IgD-negative memory B cell (primary cell): ENCODE measurements around the gene GPATCH8. TPM values are rescaled to one million over a fixed set of nuclear protein-coding genes. Genes with fewer than 3 reads are reported as not detected.
"Not testable (repeated sequence)": the region's sequence is repeated elsewhere in the genome, so short reads cannot be mapped to it uniquely, and the experiment has no call there.

Experiments used
- H3K27ac Mint-ChIP-seq, 3 donors: one replicate each; pipeline ENCODE4 v1.8.0; 2020 to 2022; ENCODE audit warnings: mild to moderate bottlenecking in 3 of 3, mixed read lengths in 3 of 3, moderate library complexity in 1 of 3
- H3K27me3 Mint-ChIP-seq: one replicate; pipeline ENCODE4 v1.8.0; 2021; ENCODE audit warnings: mixed read lengths
- H3K36me3 Mint-ChIP-seq: one replicate; pipeline ENCODE4 v1.8.0; 2020; ENCODE audit warnings: mild to moderate bottlenecking, mixed read lengths
- H3K4me1 Mint-ChIP-seq, 3 donors: one replicate each; pipeline ENCODE4 v1.8.0; 2020 to 2022; ENCODE audit warnings: mixed read lengths in 3 of 3, mild to moderate bottlenecking in 1 of 3
- H3K4me3 Mint-ChIP-seq, 4 donors: one replicate each; pipeline ENCODE4 v1.8.0; 2020 to 2022; ENCODE audit warnings: mild to moderate bottlenecking in 4 of 4, mixed read lengths in 4 of 4, moderate library complexity in 3 of 4
- H3K9me3 Mint-ChIP-seq, 3 donors: one replicate each; pipeline ENCODE4 v1.8.0; 2020 to 2021; ENCODE audit warnings: mixed read lengths in 3 of 3, mild to moderate bottlenecking in 1 of 3
- polyA plus RNA-seq: library from polyadenylated mRNA; unstranded; fragments of 300-500 nt; fragmentation: Illumina TruSeq; gene quantifications from one replicate; pipeline ENCODE4 v1.2.3, GENCODE V29; 2021

The GPATCH8 gene
- 66.3 TPM for polyA plus RNA-seq

DNA sequence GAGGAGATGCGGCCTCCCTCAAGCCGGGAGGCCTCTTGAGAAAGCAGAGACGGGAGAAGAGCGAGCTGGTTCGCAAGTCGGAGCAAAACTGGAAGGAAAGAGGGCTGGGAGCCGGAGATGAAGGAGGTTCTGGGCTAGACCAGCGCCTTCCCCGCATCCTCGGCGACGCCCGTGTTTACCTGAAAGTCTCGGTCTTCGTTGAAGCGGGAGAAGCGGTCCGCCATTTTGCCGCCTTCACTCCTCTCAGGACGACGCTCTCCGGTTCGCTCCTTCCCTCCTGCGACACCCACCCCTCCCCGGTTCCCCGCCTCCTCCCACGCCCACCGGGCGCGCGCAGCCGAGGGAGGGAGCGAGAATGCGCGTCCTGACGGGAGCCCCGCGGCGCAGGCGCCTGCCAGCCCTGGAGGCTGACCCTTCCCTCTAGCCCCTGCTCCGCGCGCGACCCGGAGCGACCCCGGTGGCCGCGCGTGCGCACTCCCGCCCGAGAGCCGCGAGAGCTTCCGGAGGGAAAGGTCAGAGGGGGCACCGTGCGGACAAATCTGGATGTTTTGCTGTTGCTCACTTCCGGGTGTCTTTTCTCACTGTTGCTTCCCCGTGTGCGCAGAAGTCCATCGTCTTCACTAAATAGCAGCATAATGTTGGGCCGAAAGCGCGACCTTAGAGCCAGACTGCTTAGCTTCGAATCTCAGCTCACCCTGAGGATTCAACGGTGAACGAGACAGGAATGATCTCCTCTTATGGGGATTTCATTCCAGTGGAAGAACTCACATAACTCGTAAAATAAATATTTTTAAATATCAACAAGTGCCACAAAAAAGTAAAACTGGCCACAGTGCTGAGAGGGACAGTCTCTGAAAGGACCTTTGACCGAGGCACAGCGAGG, at the start of gene GPATCH8:
GPATCH8 (minus strand) TSS at position 260 of the 883 bp plus-strand sequence; CDS start at position 224, 36 bp downstream.
- Mint-ChIP-seq H3K36me3 (peaks cover 4% of the 10 kb centered on the region), H3K27ac (peak within 1 kb of the TSS; percentile 70 to 96 (median 96)), H3K9me3 (no peaks in the 10 kb centered on the region), H3K4me1 (peaks cover 27 to 31% (median 28%) of the 10 kb centered on the region in 3 donors), H3K27me3 (peaks cover 5% of the 10 kb centered on the region), H3K4me3 (peak within 1 kb of the TSS; percentile 87 to 99 (median 94))

DNA sequence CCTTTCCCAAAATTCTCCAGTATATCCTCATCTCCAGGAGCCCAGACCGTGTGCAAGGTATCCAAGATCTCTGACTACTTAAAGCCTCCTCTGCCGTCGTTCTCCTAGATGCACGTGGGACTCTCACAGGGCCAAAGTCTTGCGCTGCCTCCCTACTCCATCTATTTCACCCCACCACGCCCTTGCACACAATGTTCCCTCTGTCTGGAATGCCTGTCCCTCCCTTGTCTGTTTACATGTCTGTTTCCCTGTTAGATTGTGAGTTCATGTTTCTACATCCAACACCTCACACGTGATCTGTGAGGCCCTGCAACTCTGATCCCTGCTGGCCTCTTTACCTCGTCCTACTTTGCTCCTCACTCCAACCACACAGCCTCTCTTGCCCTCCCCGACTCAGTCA, 49.2 kb upstream of the GPATCH8 start:
- no peak overlapping the region for H3K4me3 Mint-ChIP-seq
- H3K36me3 Mint-ChIP-seq, result no peaks in the 10 kb centered on the region
- H3K4me1 Mint-ChIP-seq, result peaks cover 5 to 10% (median 5%) of the 10 kb centered on the region in 3 donors
- no peaks in the 10 kb centered on the region for H3K9me3 Mint-ChIP-seq
- no peak overlapping the region for H3K27ac Mint-ChIP-seq
- peaks cover 11% of the 10 kb centered on the region for H3K27me3 Mint-ChIP-seq

DNA sequence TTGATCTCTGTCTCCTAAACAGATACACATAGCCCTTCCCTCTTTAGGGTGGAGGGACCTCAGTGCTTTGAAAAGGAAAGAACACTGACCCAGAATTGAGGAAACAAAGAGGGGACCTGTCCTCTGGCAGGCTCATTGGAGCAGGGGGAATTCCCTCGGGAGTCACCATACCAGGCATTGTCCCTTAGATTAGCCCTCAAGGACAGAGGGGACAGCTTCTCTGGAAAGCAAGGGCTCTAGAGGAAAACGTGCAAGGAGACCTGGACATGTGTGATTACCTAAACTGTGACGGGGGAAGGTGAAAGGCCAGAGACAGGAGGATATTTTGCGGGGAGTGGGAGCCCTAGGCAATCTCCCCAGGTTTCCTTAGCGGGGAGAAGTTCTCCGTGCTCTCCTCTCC, 46.5 kb upstream of the GPATCH8 start:
- no peak overlapping the region for H3K4me3 Mint-ChIP-seq
- H3K27ac Mint-ChIP-seq, result no peak overlapping the region
- H3K4me1 Mint-ChIP-seq, result no peaks in the 10 kb centered on the region
- H3K36me3 Mint-ChIP-seq, result no peaks in the 10 kb centered on the region
- H3K9me3 Mint-ChIP-seq, result peaks cover 0 to 2% (median 0%) of the 10 kb centered on the region in 3 donors
- H3K27me3 Mint-ChIP-seq, result peaks cover 21% of the 10 kb centered on the region

DNA sequence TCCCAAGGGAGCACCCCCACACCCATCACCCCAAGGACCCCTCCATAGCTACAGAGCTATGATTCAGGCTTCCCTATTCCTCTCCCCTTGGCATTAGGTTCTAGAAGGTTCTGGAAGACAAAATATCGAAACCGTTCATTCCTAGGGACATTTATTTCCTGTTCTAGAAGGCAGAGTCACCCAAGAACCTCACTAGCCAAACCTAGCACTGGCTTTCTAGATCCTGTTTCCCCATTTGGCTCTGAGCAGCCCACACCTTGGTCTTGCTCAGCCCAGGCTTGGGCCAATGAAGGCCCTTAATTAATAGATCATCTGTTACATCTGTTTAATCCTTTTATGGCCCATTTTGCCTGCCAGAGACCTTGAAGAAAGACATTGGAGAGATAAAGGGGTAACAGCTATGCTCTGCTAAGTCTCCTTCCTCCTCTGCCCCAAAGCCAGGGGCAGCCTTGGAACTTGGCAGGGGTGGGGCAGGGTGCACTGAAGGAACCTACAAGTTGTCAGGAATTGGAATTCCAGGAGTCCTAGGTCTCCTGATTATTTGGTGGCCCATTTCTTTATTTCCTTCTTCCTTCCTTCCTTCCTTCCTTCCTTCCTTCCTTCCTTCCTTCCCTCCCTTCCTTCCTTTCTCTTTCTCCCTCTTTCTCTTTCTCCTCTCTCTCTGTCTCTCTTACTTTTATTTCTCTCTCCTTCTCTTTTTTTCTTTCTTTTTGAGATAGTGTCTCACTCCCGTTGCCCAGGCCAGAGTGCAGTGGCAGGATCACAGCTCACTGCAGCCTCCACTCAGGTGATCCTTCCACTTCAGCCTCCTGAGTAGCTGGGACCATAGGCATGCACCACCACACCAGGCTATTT, 45.4 kb upstream of the GPATCH8 start:
- no peaks in the 10 kb centered on the region for H3K36me3 Mint-ChIP-seq
- peaks cover 30% of the 10 kb centered on the region for H3K27me3 Mint-ChIP-seq
- H3K9me3 Mint-ChIP-seq, result peaks cover 0 to 2% (median 0%) of the 10 kb centered on the region in 3 donors
- no peak overlapping the region for H3K4me3 Mint-ChIP-seq
- no peak overlapping the region for H3K27ac Mint-ChIP-seq
- H3K4me1 Mint-ChIP-seq, result no peaks in the 10 kb centered on the region

DNA sequence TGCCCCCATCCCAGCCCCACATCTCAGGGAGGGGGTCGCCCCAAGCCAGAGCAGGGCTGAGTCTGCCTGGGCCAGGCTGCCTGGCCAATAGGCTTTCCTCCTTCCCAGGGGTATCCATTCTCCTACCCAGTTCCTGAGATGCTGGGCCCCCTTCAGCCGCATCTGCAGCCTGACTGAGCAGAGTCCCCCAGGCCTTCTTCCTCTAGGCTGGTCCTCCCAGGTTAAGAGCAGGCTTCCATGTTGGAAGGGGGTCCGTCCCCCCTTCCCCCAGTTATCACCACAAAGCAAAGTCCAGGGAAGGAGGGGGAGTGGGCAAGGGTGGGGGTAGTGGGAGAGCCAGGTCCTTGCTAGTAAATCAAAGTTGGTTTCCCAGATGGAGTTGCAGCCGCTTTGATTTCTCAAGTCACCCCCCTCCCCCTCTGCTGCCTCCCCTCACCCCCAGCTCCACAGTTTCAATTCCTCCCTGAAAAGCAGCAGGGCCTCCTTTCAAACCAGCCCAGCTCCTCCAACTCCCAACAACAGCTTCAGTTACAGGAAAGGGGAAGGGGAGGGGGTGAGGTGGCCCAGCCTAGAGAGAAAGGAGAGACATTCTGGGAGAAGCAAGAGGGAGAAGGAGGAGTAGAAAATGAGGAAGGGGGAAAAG, 44.5 kb upstream of the GPATCH8 start:
- Mint-ChIP-seq H3K4me1 (no peaks in the 10 kb centered on the region), H3K9me3 (peaks cover 0 to 2% (median 0%) of the 10 kb centered on the region in 3 donors), H3K27ac (no peak overlapping the region), H3K27me3 (peaks cover 34% of the 10 kb centered on the region), H3K36me3 (no peaks in the 10 kb centered on the region), H3K4me3 (no peak overlapping the region)

DNA sequence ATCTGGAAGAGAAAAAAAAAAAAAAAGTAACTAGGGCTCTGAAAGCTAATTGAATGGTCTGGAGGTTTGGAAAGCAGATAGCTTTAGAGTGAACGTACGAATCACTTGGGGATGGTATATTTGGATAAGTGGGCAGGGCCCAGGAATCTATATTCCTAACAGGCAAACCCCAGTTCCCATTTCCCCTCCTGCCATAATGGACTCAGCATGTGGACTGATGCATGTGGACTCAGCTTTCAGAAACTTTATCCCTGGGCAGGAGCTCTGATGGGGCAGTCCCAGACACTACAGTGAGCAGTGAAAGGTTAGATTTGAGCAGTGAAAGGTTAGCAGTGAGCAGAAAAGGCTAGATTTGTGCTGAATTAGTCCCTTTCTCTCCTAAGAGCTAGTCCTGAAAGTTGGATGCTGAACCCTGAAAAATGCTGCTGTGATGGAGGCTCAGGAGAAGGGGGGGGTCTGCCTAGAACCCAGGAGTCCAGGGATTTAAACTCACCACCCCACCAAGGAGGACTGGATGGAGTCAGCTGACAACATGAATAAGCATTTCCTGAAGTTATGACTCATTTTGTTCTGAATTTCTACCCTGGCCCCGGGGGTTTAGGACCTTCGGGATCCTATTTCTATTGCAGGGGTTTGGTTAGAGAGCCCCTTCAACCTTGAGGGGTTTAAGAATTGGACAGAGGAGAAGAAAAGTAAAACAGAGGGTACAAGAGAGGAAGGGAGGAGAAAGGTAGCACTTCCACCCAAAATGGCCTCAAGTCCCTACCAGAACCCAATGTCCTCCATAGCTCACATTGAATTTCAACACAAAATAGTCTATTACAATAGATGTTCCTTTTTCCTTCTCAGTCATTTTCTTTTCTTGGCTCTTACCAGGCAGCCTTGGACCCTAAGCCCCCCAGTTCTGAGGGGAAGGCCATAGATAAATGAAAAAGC, 43.7 kb upstream of the GPATCH8 start:
- Mint-ChIP-seq H3K27me3 (peaks cover 35% of the 10 kb centered on the region), H3K36me3 (no peaks in the 10 kb centered on the region), H3K27ac (no peak overlapping the region), H3K4me3 (no peak overlapping the region), H3K4me1 (no peaks in the 10 kb centered on the region), H3K9me3 (peaks cover 0 to 2% (median 0%) of the 10 kb centered on the region in 3 donors)

DNA sequence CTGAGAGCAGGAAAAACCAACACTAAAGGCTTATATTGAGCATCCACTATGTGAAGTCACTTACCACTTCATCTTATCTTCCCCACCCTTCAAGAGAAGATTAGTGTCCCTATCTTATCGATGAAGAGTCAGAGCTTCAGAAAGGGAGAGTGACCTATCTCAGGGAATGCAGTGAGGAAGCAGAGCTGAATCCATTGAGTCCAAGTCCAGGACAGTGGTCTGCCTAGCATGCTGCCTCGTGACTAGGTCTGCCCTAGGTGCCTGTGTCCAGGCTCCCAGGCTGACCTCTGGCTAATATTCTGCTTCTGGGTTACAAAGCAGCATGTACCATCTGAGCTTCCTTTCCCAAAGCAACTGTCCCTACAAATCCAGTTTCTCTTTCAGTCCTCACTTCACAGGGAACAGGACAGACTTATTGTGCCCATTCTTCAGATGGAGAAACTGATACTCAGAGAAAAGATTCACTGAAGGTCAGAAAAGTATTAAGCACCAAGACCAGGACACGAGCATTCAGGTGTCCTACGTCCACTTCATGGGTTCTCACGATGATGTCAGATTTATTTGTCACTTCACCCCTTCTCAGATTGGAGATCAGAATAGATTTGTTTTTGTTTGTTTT, 40.8 kb upstream of the GPATCH8 start:
- Mint-ChIP-seq H3K4me1 (no peaks in the 10 kb centered on the region), H3K4me3 (no peak overlapping the region), H3K27ac (no peak overlapping the region), H3K36me3 (no peaks in the 10 kb centered on the region), H3K9me3 (peaks cover 0 to 2% (median 0%) of the 10 kb centered on the region in 3 donors), H3K27me3 (peaks cover 30% of the 10 kb centered on the region)

DNA sequence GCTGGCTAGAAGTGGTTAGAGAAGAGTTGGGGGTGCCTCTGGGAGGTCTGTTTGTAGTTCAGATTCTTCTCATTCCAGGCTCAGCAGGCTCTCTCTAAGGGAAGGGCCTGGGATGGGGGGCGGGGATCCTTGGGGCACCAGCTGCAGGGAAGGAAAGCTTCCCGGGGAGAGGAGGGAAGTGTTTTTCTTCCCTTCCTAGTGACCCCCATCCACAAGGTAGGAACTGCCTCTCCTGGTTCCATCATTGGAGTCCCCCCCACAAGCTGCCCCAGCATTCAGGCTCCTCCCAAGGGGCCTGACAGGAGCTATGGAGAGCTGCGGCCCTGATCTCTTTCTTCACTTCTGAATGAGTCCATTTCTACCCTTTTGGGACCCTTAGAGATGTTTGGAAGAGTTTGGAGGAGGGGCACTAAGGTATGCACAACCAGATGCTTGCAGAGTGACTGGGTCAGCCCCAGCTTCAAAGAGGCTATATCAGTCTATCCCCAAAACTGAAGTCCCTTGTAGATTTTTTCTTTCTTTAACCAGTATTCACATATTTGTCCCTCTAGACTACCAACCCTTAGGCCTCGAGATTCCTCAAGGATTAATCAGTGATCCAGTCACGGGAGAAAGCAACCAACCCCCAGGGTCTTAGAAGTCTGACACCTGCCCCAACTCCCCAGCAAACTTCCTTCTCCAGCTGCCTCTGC, 40.2 kb upstream of the GPATCH8 start:
- Mint-ChIP-seq H3K4me1 (no peaks in the 10 kb centered on the region), H3K36me3 (no peaks in the 10 kb centered on the region), H3K27me3 (peaks cover 29% of the 10 kb centered on the region), H3K4me3 (no peak overlapping the region), H3K27ac (no peak overlapping the region), H3K9me3 (peaks cover 0 to 2% (median 0%) of the 10 kb centered on the region in 3 donors)

DNA sequence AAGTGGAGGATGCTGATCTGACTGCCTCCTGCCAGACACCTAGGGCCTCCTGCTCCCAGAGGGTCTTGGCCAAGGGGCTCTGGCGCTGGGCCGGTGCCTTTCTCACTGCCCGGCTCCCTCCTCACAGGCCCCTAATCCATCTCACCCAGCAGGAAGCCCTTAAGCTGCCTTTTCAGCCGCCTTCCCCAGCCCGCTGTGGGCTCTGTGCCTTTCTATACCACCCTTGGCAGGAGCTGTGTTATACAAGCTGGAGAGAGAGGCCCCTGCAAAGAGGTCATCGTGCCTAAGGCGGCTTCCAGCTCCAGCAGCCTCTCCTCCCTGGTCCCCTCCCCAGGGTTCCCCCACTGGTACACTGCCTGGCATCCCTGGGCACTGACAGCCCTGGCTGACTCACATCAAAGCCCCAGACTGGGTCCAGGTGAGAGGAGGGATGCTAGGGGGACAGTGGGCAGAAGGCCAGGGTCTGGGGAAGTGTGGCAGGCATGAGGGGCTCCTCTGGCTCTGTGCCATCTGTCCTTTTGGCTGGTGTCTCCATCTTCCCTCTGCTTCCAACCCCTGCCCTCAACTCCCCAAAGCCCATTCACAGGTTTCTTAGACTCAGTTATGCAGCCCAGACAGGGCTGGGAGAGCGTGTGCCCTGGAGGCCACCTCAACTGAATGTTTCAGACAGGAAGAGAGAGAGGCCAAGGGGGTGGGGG, 38.8 kb upstream of the GPATCH8 start:
- no peak overlapping the region for H3K4me3 Mint-ChIP-seq
- no peak overlapping the region for H3K27ac Mint-ChIP-seq
- no peaks in the 10 kb centered on the region for H3K36me3 Mint-ChIP-seq
- peaks cover 0 to 2% (median 1%) of the 10 kb centered on the region in 3 donors for H3K9me3 Mint-ChIP-seq
- no peaks in the 10 kb centered on the region for H3K4me1 Mint-ChIP-seq
- H3K27me3 Mint-ChIP-seq, result peaks cover 29% of the 10 kb centered on the region

DNA sequence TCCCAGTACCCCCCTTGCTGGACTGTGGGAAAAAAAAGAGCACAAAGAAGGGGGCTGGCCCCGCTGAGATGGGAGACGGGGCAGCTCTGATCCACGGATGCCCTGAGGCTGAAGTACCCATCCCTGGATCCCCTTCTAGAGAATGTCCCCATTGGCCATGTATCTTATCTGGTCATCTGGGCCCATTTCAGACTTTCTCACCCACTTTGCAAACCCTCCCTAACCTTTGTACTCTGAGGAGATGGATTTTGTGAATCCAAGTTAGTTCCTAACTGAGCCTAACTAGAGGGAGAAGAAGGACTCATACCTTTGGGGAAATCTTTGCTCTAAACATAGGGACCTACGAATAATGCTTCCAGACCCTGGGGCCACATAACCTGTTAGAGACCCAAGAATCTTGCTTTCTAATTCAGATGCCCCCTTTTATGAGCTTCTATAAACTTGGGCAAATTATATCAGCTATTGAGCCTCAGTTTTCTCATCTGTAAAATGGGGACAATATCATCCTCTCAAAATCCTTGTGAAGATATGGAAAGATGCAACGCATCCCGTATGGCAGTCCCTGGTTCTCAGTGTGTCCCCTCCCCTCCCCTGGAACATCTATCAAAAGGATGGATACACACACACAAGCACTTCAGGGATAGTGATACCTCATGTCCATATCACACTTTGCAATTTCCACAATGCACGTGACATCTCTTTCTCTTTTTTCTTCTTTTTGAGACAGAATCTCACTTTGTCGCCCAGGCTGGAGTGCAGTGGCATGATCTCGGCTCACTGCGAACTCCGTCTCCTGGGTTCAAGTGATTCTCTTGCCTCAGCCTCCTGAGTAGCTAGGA, 37.3 kb upstream of the GPATCH8 start:
- Mint-ChIP-seq H3K36me3 (no peaks in the 10 kb centered on the region), H3K9me3 (peaks cover 0 to 1% (median 0%) of the 10 kb centered on the region in 3 donors), H3K4me3 (no peak overlapping the region), H3K27ac (no peak overlapping the region), H3K27me3 (peaks cover 25% of the 10 kb centered on the region), H3K4me1 (peaks cover 2 to 5% (median 5%) of the 10 kb centered on the region in 3 donors)

DNA sequence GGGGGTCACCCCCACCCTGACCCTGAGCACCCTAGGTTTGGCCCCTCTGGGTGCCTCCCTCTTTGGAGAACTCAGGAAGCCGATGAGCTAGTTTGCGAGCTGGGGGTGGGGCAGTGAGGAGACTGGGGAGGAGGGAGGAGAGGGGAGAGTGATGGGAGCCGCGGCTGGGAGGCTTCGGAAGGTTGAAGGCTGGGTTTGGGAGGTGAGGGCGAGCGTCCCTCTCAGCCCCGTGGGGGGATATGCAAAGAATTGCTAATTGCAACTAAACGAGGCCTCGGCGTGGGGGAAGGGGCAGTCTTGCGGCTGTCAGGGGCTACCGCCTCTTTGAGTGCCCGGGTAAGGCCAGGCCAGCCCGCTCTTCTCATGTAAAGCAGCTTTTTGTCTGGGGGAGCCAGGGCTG, 36.5 kb upstream of the GPATCH8 start:
- H3K9me3 Mint-ChIP-seq, result peaks cover 0 to 1% (median 0%) of the 10 kb centered on the region in 3 donors
- H3K27ac Mint-ChIP-seq, result no peak overlapping the region
- H3K4me1 Mint-ChIP-seq, result peaks cover 2 to 5% (median 5%) of the 10 kb centered on the region in 3 donors
- H3K4me3 Mint-ChIP-seq, result no peak overlapping the region
- no peaks in the 10 kb centered on the region for H3K36me3 Mint-ChIP-seq
- H3K27me3 Mint-ChIP-seq, result peaks cover 18% of the 10 kb centered on the region

DNA sequence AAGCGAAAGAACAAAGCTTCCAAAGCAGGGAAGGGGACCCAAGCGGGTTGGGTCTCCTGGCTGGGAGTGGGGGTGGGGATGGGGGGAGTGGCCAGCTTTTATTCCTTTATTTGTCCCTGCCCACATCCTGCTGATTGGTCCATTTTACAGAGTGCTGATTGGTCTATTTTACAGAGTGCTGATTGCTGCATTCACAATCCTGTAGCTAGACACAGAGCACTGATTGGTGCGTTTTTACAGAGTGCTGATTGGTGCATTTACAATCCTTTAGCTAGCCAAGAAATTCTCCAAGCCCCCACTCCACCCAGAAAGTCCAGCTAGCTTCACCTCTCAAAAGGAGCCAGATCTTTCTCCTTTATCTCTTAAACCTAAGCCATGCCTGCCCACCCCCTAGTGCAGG, 34.7 kb upstream of the GPATCH8 start:
- H3K27ac Mint-ChIP-seq, result peak overlapping the region in 1 of 3 donors; percentile 59
- H3K36me3 Mint-ChIP-seq, H3K27me3 Mint-ChIP-seq, H3K9me3 Mint-ChIP-seq, H3K4me3 Mint-ChIP-seq: not testable (repeated sequence)
- H3K4me1 Mint-ChIP-seq, result peaks cover 10 to 11% (median 10%) of the 10 kb centered on the region in 3 donors
